HepG2 (cell line): ENCODE data around the gene RARA. TPM values are rescaled to one million over a fixed set of nuclear protein-coding genes. Genes with fewer than 3 reads are reported as not detected.

Experiments
- ATAC-seq: fragments of 200-7000 bp; cut with Tn5 transposase; 3 replicates; pipeline ENCODE4 v1.9.1; 2020; ENCODE audit warnings: mild to moderate bottlenecking, moderate library complexity
- BruUV-seq: library from RNA; stranded (reverse); fragments of 400-500 nt; replicated peaks from 2 replicates; lab custom pipeline; 2021; lab: Mats Ljungman, UMichigan
- CTCF ChIA-PET: fragments of 300-600 bp; formaldehyde crosslinking; extraction: SDS; loops from one replicate; lab custom pipeline; 2021; ENCODE audit warnings: low total read pairs, inconsistent platforms, low intra/inter-chr PET ratio; lab: Yijun Ruan, JAX
- POLR2A ChIA-PET: fragments of 350-600 bp; sonication (Branson Sonifier 250); formaldehyde crosslinking; loops from one replicate; lab custom pipeline; 2020; ENCODE audit warnings: antibody characterized with exemption, inconsistent platforms; lab: Yijun Ruan, JAX
- DNase-seq: peaks from one replicate; pipeline ENCODE4 v3.0.0-alpha.2; 2015; ENCODE audit warnings: low spot score
- FAIRE-seq: peaks from 3 replicates; lab custom pipeline; 2011; peaks lifted over from hg19 to GRCh38; lab: Jason Lieb, UNC
- H2AFZ ChIP-seq: one replicate; pipeline ENCODE4 v1.6.1; 2011; ENCODE audit warnings: low read length, inconsistent platforms
- H3K27ac ChIP-seq: fragments of 300-600 bp; 3 replicates; pipeline ENCODE4 v1.8.0; 2011; ENCODE audit warnings: mixed run types, mild to moderate bottlenecking, mixed read lengths, low read length, inconsistent platforms; ENCODE audit not compliant: insufficient read depth; ENCODE audit errors: extremely low read length
- H3K27me3 ChIP-seq, 2 experiments: fragments of 200-600 bp in 1 of 2; 2 replicates in 1 of 2; 3 replicates in 1 of 2; pipeline versions ENCODE4 v1.6.0 to v1.8.0; 2011; ENCODE audit warnings: low read length in 2 of 2, mild to moderate bottlenecking in 2 of 2, moderate library complexity in 2 of 2, inconsistent platforms in 1 of 2; ENCODE audit not compliant: insufficient read depth in 2 of 2, control insufficient read depth in 1 of 2
- H3K36me3 ChIP-seq, 2 experiments: fragments of 200-600 bp in 1 of 2; replicated peaks in 1 of 2; 2 replicates in 1 of 2; 3 replicates in 1 of 2; pipeline versions ENCODE4 v1.5.1 to v1.8.0; 2011; ENCODE audit warnings: low read length in 2 of 2, inconsistent platforms in 1 of 2; ENCODE audit not compliant: insufficient read depth in 2 of 2, control insufficient read depth in 1 of 2
- H3K4me1 ChIP-seq: 2 replicates; pipeline ENCODE4 v1.5.1; 2012; ENCODE audit warnings: low read length, inconsistent platforms; ENCODE audit not compliant: insufficient read depth
- H3K4me2 ChIP-seq: 2 replicates; pipeline ENCODE4 v1.6.0; 2011; ENCODE audit warnings: low read depth, low read length, inconsistent platforms
- H3K4me3 ChIP-seq, 3 experiments: fragments of 200-600 bp in 1 of 3; sonication (generic), shearing (Covaris generic) in 1 of 3; replicated peaks in 1 of 3; 2 replicates each; pipeline ENCODE4 v1.5.1; 2011 to 2016; ENCODE audit warnings: low read length in 3 of 3, inconsistent platforms in 2 of 3, low read depth in 2 of 3, mild to moderate bottlenecking in 2 of 3, control low read depth in 1 of 3, mixed read lengths in 1 of 3; ENCODE audit not compliant: insufficient read depth in 1 of 3
- H3K79me2 ChIP-seq: one replicate; pipeline ENCODE4 v1.6.1; 2011; ENCODE audit warnings: low read length, inconsistent platforms; ENCODE audit not compliant: insufficient read depth
- H3K9ac ChIP-seq: 2 replicates; pipeline ENCODE4 v1.6.0; 2011; ENCODE audit warnings: mild to moderate bottlenecking, low read depth, low read length, inconsistent platforms; ENCODE audit not compliant: insufficient read depth
- H3K9me3 ChIP-seq: 2 replicates; pipeline ENCODE4 v1.5.1; 2012; ENCODE audit warnings: mild to moderate bottlenecking, low read length
- H4K20me1 ChIP-seq: 2 replicates; pipeline ENCODE4 v1.6.0; 2011; ENCODE audit warnings: inconsistent platforms, mild to moderate bottlenecking, low read length, moderate library complexity; ENCODE audit not compliant: insufficient read depth
- JDP2 ChIP-seq: sonication (generic); formaldehyde crosslinking; IDR thresholded peaks from 2 replicates; pipeline ENCODE4 v1.8.1; 2022; ENCODE audit warnings: missing genetic modification reagents, borderline replicate concordance
- KDM5A ChIP-seq: fragments of 200-600 bp; sonication (generic); IDR thresholded peaks from 2 replicates; pipeline ENCODE4 v1.7.0; 2018; ENCODE audit warnings: antibody characterized with exemption, mild to moderate bottlenecking, low read length, borderline replicate concordance
- PITX1 ChIP-seq: sonication (generic); formaldehyde crosslinking; IDR thresholded peaks from 2 replicates; pipeline ENCODE4 v1.5.1; 2020; ENCODE audit warnings: mild to moderate bottlenecking, missing genetic modification reagents
- POLR2AphosphoS2 ChIP-seq: IDR thresholded peaks from 2 replicates; pipeline ENCODE4 v1.6.1; 2011; ENCODE audit warnings: low read depth, low read length, improper control_type of control experiment
- SMYD3 ChIP-seq: sonication (generic); formaldehyde crosslinking; IDR thresholded peaks from 2 replicates; pipeline ENCODE4 v1.8.1; 2023; ENCODE audit warnings: mild to moderate bottlenecking, missing genetic modification reagents
- SRSF1 ChIP-seq: fragments of 200-400 bp; formaldehyde crosslinking; optimal IDR thresholded peaks from 2 replicates; pipeline ENCODE3; 2017; ENCODE audit warnings: mild to moderate bottlenecking, low read depth, low read length, moderate library complexity
- ZFP90 ChIP-seq: sonication (generic); formaldehyde crosslinking; IDR thresholded peaks from 2 replicates; pipeline ENCODE4 v1.8.0; 2022; ENCODE audit warnings: missing genetic modification reagents, mild to moderate bottlenecking, inconsistent platforms, borderline replicate concordance
- ZNF512 ChIP-seq: sonication (generic); formaldehyde crosslinking; IDR thresholded peaks from 2 replicates; pipeline ENCODE4 v1.4.0; 2020; ENCODE audit warnings: mild to moderate bottlenecking, missing genetic modification reagents
- WGBS: methylation state at CpG from one replicate; pipeline ENCODE4 v1.1.6; 2017; ENCODE audit warnings: low lambda C conversion rate; 5-methylcytosine and 5-hydroxymethylcytosine counted together
- in situ Hi-C: cut with HindIII; loops from 2 replicates; pipeline ENCODE4 v1.10.0; 2017; ENCODE audit warnings: low pct_unique_long_range_greater_than_20kb; ENCODE audit not compliant: extremely low pct_ligation_motif_present
- intact Hi-C: fragments of 100-400 bp; cut with micrococcal nuclease; formaldehyde crosslinking; loops from one replicate; pipeline ENCODE4 v1.10.0; 2022; ENCODE audit not compliant: unreplicated experiment
- polyA plus RNA-seq, 8 experiments: library from polyadenylated mRNA; depleted of rRNA in 3 of 8; stranded (reverse) in 7 of 8; unstranded in 1 of 8; fragments of >200 nt; fragmentation: Illumina TruSeq in 4 of 8; extraction: Trizol in 4 of 8; gene quantifications; 2 replicates each; pipeline versions ENCODE4 v1.2.1 to v1.2.3, GENCODE V29; 2011 to 2016; ENCODE audit warnings: low read depth in 4 of 8, missing spikeins in 1 of 8, mixed read lengths in 1 of 8; ENCODE audit not compliant: insufficient read depth in 1 of 8
- total RNA-seq, 5 experiments: library from RNA; depleted of rRNA; stranded (reverse); fragments of >200 nt; fragmentation: Illumina TruSeq; extraction: Trizol; gene quantifications; 2 replicates each; pipeline ENCODE4 v1.2.3, GENCODE V29; 2016; ENCODE audit warnings: low read depth in 1 of 5

Gene RARA
- total and polyA plus RNA-seq, 2 of the 13 experiments (the other 11 are each of a cell fraction or from before 2014, with no cell fraction given) = 6.4 to 8.6 TPM

DNA sequence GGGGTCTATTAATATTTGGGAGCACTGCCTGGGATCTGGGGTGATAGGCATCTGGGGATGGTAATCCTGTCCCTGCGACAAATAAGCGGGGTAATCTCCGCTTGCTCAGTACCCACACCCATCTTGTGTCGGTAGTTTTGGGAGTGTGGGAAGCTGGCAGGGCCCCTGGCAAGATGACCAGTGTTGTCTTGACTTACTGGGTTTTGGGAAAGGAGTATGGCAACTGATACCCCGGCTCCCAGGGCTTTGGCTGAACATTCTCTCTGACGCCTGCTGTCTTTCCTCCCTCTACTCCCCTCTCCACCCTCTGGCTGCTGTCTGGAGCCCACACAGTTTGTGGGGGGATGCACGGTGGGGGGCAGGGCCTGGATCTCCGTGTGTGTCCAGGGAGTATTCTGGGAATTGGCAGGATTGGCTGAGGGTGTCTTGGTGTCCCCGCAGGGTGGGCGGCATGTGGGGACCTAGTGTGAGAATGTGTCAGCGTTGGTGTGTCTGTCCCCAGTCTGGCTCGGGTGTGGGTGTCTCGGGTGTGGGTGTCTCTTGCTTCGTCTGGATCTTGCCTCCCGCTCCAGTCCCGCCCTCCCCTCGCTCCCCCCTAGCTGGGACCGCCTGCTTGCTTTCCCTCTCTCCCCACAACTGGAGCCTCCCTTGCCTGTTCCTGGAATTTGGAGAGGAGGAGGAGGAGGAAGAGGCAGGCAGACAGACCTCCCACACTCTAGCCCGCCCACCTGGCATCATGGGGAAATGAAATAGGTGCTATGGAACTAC, 12.0 kb downstream of the RARA start (continued):
- no peak for TF ChIP-seq ZNF512 (CRISPR knock-in tag)

DNA sequence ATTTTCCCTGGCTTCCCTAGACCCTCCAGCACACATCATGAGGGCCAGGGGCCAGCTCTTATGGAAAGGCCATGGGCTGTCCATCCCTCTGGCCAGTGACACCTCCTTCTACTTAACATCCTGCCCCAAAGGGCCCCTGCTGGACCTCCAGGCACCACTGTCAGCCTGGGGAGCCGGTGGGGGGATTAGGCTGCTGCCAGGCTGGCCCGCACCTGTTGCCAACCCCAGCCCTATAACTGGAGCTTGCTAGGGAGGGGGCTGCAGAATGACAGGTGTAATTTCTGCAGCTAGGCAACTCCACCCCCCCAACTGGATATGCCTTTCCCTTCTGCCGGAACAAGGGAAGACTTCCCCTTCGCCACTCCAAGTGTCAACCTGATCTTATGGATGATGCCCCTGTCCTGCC, 12.5 kb downstream of the RARA start:
- Histone ChIP-seq H3K9ac (no peak overlapping the region), H3K9me3 (no peaks in the 10 kb centered on the region), H3K36me3 (no peaks in the 10 kb centered on the region), H3K27me3 (no peaks in the 10 kb centered on the region; a peak in 1 of 5 replicates), H3K4me1 (peaks cover 86% of the 10 kb centered on the region), H3K4me2 (no peak overlapping the region), H4K20me1 (peaks cover 25% of the 10 kb centered on the region; the same call in 1 of the 2 replicates), H3K27ac (no peak overlapping the region), H2AFZ (no peak overlapping the region), H3K4me3 (no peak overlapping the region), H3K79me2 (peaks cover 34% of the 10 kb centered on the region)
- POLR2A ChIA-PET = interaction anchor here (0.9 to 1.1 kb wide), 2 partner anchors 11 to 20 kb away, joined by 4 read pairs; no protein-coding TSS in a partner anchor
- CTCF ChIA-PET = no interaction called here
- no peak for ATAC-seq
- TF ChIP-seq SMYD3 (CRISPR knock-in tag) (no peak), SRSF1 (no peak), JDP2 (no peak), KDM5A (no peak), PITX1 (CRISPR knock-in tag) (no peak), POLR2AphosphoS2 (no peak), ZFP90 (CRISPR knock-in tag) (no peak)
- no peak for DNase-seq
- BruUV-seq = no TSS peak
- in situ Hi-C loops = no loop called here
- 94% methylated on average over 3 of the region's 4 CpGs for WGBS
- no peak for FAIRE-seq
- intact Hi-C loops = no loop called here
